Ectodermal cell (in vitro differentiated cells): ENCODE data around the gene DPT.

ENCODE experiments used
- H3K27ac ChIP-seq: 2 replicates; pipeline ENCODE4 v1.7.0; 2013; ENCODE audit warnings: mild to moderate bottlenecking, low read depth, low read length; ENCODE audit not compliant: insufficient read depth, poor library complexity, severe bottlenecking
- H3K27me3 ChIP-seq: 2 replicates; pipeline ENCODE4 v1.7.0; 2013; ENCODE audit warnings: mild to moderate bottlenecking, low read length; ENCODE audit not compliant: insufficient read depth, control insufficient read depth, poor library complexity, severe bottlenecking
- H3K36me3 ChIP-seq: one replicate; pipeline ENCODE4 v1.7.0; 2013; ENCODE audit warnings: low read length; ENCODE audit not compliant: control insufficient read depth, insufficient read depth
- H3K4me1 ChIP-seq: one replicate; pipeline ENCODE4 v1.7.0; 2013; ENCODE audit warnings: low read length; ENCODE audit not compliant: control insufficient read depth, insufficient read depth
- H3K4me3 ChIP-seq: 2 replicates; pipeline ENCODE4 v1.7.0; 2013; ENCODE audit warnings: low read depth, low read length, control low read depth; ENCODE audit not compliant: insufficient read depth
- H3K9me3 ChIP-seq: 2 replicates; pipeline ENCODE4 v1.7.0; 2013; ENCODE audit warnings: mild to moderate bottlenecking, low read length, moderate library complexity; ENCODE audit not compliant: control insufficient read depth
- WGBS, 2 experiments: methylation state at CpG; one replicate each; pipeline ENCODE4 v1.1.7; 2013; ENCODE audit warnings: missing lambda C conversion rate in 2 of 2; 5-methylcytosine and 5-hydroxymethylcytosine counted together

DPT gene

DNA sequence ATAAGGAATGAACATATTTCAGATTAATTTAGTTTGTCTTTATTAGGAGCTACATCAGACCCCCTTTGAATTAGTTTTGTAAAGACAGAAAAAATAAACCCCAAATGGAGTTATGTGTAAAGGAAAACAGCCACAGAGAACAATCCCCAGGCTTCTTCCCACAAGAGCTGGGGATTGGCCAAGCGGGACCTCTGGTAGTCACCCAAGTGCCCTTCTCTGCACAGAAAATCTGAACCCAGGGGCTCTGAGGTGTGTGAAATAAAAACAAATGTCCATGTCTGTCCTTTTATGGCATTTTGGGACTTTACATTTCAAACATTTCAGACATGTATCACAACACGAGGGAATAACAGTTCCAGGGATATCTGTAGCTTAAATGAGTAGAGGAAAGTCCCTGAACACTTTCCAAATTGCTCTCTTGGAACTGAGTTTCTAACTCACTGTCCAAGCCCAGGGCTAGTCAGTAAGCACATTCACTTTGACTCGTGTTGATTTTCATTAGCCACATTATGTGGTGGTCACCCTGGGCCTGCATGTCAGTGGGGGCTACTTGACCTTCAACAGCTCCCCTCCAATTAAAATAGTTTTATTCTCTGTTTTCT, 22.5 kb downstream of the DPT start:
- no peak overlapping the region for H3K27ac ChIP-seq
- H3K27me3 ChIP-seq: no peaks in the 10 kb centered on the region
- H3K9me3 ChIP-seq: no peaks in the 10 kb centered on the region
- WGBS, 2 experiments: 92 to 96% methylated on average over 3 of the region's 3 CpGs
- H3K4me1 ChIP-seq: no peaks in the 10 kb centered on the region
- no peaks in the 10 kb centered on the region for H3K36me3 ChIP-seq
- no peak overlapping the region for H3K4me3 ChIP-seq

DNA sequence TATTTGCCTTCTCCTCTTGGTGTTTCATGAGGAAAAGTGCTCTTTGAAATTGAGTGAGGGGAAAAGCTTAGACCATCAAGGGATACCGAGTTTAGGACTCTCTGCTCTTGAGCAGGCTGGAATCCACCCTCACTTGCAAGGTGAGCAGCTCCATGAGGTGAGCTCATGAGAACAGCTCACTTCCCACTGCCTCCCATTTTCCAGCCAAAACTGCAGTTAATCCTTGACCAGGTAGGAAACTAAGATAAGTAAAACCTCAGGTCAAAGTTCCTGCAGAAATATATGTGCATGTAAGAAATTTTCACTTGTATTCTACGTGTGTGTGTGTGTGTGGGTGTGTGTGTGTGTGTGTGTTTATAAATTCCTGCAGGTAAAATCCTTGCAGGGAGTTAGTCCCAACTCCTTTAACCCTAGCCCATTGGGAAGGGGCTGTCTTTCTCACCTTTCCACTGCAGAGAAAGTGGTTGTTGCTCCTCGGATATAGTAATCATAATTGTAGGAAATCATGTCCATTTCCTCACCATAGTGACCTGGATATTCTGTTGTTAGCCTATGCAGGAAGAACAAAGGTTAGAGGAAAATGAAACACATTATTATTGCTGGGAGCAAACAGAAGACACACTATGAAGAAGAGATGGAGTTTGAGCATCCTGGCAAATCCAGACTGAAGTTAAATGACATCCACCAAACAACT, 28.3 kb downstream of the DPT start:
- WGBS, 2 experiments: 92 to 96% methylated on average over 3 of the region's 3 CpGs
- Histone ChIP-seq H3K27ac (no peak overlapping the region), H3K4me1 (no peaks in the 10 kb centered on the region), H3K27me3 (no peaks in the 10 kb centered on the region), H3K36me3 (no peaks in the 10 kb centered on the region), H3K9me3 (no peaks in the 10 kb centered on the region), H3K4me3 (no peak overlapping the region)

DNA sequence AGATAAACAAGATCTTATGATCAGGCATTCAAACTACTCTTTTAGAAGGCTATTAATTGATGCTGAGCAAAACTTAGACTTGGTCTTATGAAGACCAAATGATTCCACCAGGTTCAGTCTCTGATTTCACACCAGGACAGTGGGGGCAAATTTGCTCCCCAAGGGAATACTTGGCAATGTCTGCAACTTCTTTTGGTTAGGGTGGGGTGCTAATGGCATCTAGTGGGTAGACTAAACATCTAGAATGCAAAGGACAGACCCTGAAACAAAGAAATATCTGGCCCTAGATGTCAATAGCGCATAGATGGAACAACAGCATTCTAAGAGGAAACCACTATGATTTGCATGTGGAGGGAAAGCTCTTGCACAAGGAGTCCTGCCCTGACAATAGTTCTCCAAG, 30.6 kb downstream of the DPT start:
- Histone ChIP-seq H3K27me3 (no peaks in the 10 kb centered on the region), H3K4me3 (no peak overlapping the region), H3K9me3 (no peaks in the 10 kb centered on the region), H3K36me3 (no peaks in the 10 kb centered on the region), H3K4me1 (no peaks in the 10 kb centered on the region), H3K27ac (no peak overlapping the region)
- WGBS, 2 experiments: 41 to 45% methylated on average over 1 of the region's 1 CpG

DNA sequence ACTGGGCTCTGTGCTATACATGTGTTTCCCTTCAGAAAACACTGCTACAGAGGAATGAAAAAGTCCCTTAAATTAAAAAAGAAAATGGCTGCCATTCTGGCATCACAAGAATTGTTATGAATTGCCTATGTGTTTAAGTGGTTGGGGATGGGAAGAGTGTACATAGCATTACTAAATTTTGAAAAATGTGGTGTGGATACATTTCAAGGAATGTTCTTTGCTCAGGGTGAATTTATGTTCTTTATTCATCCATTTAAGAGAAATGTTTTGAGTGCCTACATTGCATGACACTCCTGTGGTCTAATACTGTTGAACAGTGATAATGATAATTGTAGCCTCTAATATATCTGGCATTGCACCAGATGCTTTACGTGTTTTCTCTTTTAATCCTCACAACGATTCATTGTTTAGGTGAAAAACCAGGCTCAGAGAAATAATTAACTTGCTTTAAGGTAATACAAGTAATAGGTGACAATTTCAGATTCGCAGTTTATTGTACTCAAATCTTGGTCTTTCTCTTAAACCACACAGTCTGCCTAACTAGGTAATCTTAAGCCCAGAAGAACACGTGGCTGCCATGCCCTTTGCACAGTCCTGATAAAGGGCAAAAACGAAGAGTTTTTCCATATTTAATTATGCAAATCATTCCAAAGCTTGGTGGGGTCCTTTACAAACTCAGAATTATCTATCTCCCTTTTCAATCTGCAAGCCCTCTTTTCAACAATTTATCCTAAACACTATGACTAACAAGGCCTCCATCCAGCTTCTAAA, 31.5 kb downstream of the DPT start:
- 88 to 89% methylated on average over 5 of the region's 5 CpGs for WGBS, 2 experiments
- no peaks in the 10 kb centered on the region for H3K36me3 ChIP-seq
- no peak overlapping the region for H3K27ac ChIP-seq
- H3K9me3 ChIP-seq: no peaks in the 10 kb centered on the region
- H3K27me3 ChIP-seq: no peaks in the 10 kb centered on the region
- no peaks in the 10 kb centered on the region for H3K4me1 ChIP-seq
- no peak overlapping the region for H3K4me3 ChIP-seq

DNA sequence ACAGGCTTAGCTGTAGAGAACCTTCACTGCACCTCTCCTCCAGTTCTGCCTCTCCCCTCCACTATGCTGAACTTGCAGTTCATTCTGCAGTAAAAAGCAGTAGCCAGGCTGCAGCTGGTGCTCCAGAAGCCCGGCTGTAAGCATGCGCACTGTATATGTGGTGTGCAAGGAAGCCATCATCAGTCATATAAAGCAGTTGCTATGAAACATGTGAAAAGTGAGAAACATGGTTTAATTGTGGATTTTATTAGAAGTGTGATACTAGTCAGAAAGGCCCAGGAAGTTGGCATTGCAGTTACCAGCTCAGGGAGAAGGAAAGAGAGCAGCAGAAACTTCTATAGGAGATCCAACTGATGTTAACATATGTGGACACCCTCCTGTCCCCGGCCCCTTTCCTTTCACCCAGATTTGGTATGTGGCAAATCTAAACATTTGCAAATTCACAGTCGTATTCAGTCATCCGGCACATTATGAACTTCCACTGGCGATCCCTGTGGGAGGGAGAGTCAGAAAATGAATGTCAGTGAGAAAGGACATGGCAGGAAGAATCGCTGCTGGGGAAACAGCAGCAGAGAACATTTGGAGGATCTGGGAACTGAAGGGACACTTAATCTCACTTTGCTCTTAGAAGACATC, 32.8 kb downstream of the DPT start:
- 79 to 80% methylated on average over 7 of the region's 7 CpGs for WGBS, 2 experiments
- Histone ChIP-seq H3K27me3 (no peaks in the 10 kb centered on the region), H3K9me3 (no peaks in the 10 kb centered on the region), H3K4me1 (no peaks in the 10 kb centered on the region), H3K4me3 (no peak overlapping the region), H3K36me3 (no peaks in the 10 kb centered on the region), H3K27ac (no peak overlapping the region)

DNA sequence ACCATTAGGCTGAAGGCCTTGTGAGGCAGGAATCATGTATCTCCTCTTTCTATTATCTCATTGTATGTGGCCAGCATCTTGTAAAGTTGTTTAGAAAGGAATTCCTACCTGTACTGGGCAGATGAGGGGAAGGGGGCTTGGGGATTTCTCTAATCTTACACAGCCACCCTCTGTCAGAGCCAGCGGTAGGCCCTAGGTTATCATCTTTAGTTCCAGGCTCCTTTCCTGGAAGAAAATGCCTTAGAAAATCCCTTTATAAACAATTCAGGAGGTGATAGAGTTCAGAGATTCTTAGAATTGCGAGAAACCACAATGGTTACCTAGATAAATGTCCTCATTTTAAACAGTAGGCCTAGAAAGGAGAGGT, 35.2 kb downstream of the DPT start:
- no peaks in the 10 kb centered on the region for H3K9me3 ChIP-seq
- no peaks in the 10 kb centered on the region for H3K4me1 ChIP-seq
- no peak overlapping the region for H3K27ac ChIP-seq
- WGBS, 2 experiments: 94 to 100% methylated on average over 2 of the region's 2 CpGs
- H3K27me3 ChIP-seq: no peaks in the 10 kb centered on the region
- H3K4me3 ChIP-seq: no peak overlapping the region
- H3K36me3 ChIP-seq: no peaks in the 10 kb centered on the region

DNA sequence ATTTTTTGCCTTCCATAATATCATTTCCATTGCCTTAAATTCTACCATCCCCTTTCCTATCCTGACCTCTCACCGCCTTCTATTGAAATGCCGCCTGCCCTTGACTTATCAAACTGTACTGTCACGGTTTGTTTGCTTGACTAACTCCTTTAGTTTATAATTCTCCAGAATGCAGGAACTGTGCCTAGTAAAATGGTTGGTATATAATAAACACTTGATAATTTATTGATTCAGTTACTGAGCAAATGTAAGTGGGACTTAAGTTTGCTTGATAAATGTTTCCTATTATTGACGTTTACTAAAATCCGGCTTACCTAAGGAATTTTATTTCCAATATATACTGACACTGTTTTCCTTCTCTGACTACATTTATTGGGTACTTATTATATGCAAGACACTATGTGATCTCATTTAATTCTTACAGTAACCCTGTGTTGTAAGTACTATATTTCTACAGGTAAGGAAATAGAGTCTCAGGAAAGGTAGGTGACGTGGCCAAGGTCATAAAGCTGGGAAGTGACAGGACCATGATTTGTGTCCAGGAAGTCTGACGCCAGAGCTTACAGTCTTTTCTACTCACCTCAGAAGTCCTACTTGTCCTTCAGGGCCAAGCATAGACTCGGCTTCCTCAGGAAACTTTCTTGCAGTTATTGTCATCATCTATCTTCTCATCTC, 35.7 kb downstream of the DPT start:
- Histone ChIP-seq H3K9me3 (no peaks in the 10 kb centered on the region), H3K27ac (no peak overlapping the region), H3K36me3 (no peaks in the 10 kb centered on the region), H3K27me3 (no peaks in the 10 kb centered on the region), H3K4me1 (no peaks in the 10 kb centered on the region), H3K4me3 (no peak overlapping the region)
- 82 to 88% methylated on average over 6 to 8 of the region's 8 CpGs for WGBS, 2 experiments

DNA sequence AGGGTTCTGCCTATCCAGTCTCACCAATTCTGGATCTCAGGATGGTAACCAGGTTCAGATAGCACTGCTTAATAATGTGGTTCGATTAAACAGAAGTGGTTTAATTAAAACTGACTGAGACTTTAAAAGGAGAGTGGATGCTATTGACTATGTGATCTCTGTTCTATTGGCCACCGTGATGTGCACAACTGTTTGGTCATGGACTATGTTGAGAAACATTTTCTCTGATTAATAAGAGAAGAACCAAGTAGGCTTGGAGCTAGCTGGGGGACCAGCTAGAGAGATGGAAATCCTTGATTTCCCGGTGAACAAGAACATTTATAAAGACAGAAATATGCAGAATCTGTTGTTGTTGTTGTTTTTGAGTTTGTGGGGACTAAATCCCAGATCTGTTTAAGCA, 36.5 kb downstream of the DPT start:
- H3K4me1 ChIP-seq: no peaks in the 10 kb centered on the region
- no peak overlapping the region for H3K27ac ChIP-seq
- H3K36me3 ChIP-seq: no peaks in the 10 kb centered on the region
- no peaks in the 10 kb centered on the region for H3K27me3 ChIP-seq
- 92 to 95% methylated on average over 3 of the region's 3 CpGs for WGBS, 2 experiments
- H3K9me3 ChIP-seq: no peaks in the 10 kb centered on the region
- H3K4me3 ChIP-seq: no peak overlapping the region

DNA sequence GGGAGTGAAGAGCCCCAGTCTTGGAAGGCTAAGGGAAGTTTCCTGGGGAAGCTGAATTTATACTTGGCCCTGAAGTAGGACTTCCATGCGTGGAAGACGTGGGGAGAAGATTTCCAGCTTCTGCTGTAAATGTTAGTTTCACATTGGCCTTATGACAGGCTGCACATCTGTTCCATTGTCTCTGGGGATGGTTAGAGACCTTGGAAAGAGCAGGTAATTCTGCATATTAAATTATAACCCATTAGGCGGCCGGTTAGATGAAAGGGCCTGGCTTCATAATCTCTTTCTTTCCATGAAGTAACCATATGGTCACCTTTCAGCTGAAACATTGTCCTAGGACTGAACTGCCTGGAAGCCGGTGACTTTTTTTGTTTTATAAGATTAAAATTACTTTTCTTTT, 37.5 kb downstream of the DPT start:
- Histone ChIP-seq H3K36me3 (no peaks in the 10 kb centered on the region), H3K9me3 (no peaks in the 10 kb centered on the region), H3K27me3 (no peaks in the 10 kb centered on the region), H3K27ac (no peak overlapping the region), H3K4me1 (no peaks in the 10 kb centered on the region), H3K4me3 (no peak overlapping the region)
- WGBS, 2 experiments: 93 to 94% methylated on average over 4 of the region's 5 CpGs
